Lung (tissue), 12 donors: ENCODE measurements around the gene TRIM28. TPM values are rescaled to one million over a fixed set of nuclear protein-coding genes. Genes with fewer than 3 reads are reported as not detected.

Experiments used
- ATAC-seq: fragments of 200-7000 bp; cut with Tn5 transposase; one replicate; pipeline ENCODE4 v1.9.1; 2020; ENCODE audit warnings: moderate number of reproducible peaks; ENCODE audit not compliant: insufficient read depth, low FRiP score
- DNase-seq, 3 donors: peaks; one replicate each; pipeline ENCODE4 v3.0.0-alpha.2; 2013 to 2017
- H3K27ac ChIP-seq, 2 donors: one replicate each; pipeline ENCODE4 v1.5.1; 2013; ENCODE audit warnings: mild to moderate bottlenecking in 2 of 2, moderate library complexity in 2 of 2, control low read depth in 1 of 2, inconsistent platforms in 1 of 2, low read depth in 1 of 2, low read length in 1 of 2
- H3K27me3 ChIP-seq, 3 donors: one replicate each; pipeline ENCODE4 v1.5.1; 2013; ENCODE audit warnings: low read length in 2 of 3; ENCODE audit not compliant: control insufficient read depth in 3 of 3, insufficient read depth in 3 of 3
- H3K36me3 ChIP-seq, 4 donors: one replicate each; pipeline ENCODE4 v1.5.1; 2013; ENCODE audit warnings: low read length in 4 of 4, mild to moderate bottlenecking in 1 of 4, moderate library complexity in 1 of 4; ENCODE audit not compliant: control insufficient read depth in 4 of 4, insufficient read depth in 4 of 4
- H3K4me1 ChIP-seq, 5 donors: one replicate each; pipeline ENCODE4 v1.5.1; 2013; ENCODE audit warnings: low read length in 5 of 5, mild to moderate bottlenecking in 2 of 5, moderate library complexity in 1 of 5; ENCODE audit not compliant: control insufficient read depth in 5 of 5, insufficient read depth in 5 of 5
- H3K4me3 ChIP-seq: one replicate; pipeline ENCODE4 v1.5.1; 2013; ENCODE audit warnings: mild to moderate bottlenecking, control low read depth, moderate library complexity
- H3K9ac ChIP-seq, 2 donors: one replicate each; pipeline ENCODE4 v1.5.1; 2013; ENCODE audit warnings: low read length in 2 of 2, control low read depth in 1 of 2; ENCODE audit not compliant: insufficient read depth in 1 of 2
- H3K9me3 ChIP-seq, 4 donors: one replicate each; pipeline ENCODE4 v1.5.1; 2013; ENCODE audit warnings: low read length in 3 of 4, mild to moderate bottlenecking in 1 of 4, moderate library complexity in 1 of 4; ENCODE audit not compliant: control insufficient read depth in 4 of 4, insufficient read depth in 3 of 4
- WGBS, 2 donors: extraction: QIAGEN DNeasy Blood & Tissue Kit; methylation state at CpG; one replicate each; pipeline ENCODE4 v1.1.7; 2013; 5-methylcytosine and 5-hydroxymethylcytosine counted together
- polyA plus RNA-seq, 2 donors: library from polyadenylated mRNA; stranded (reverse); fragments of 200-250 nt; gene quantifications; one replicate each; pipeline ENCODE4 v1.2.1, GENCODE V29; 2013
- total RNA-seq, 2 donors: library from RNA; depleted of rRNA in 1 of 2; stranded (reverse); fragments of >200 nt in 1 of 2; gene quantifications; one replicate each; pipeline ENCODE4 v1.2.1, GENCODE V29; 2014 to 2021
- TF ChIP-seq, protein P1 (sequence below): IDR thresholded peaks from 2 replicates; pipeline ENCODE4 v1.5.1; 2012; ENCODE audit warnings: mild to moderate bottlenecking; ENCODE audit errors: control extremely low read depth, extremely low read depth
- donor health status: control.
- donor health status: control.
- donor health status: Bipolar disorder and iron deficiency.
- donor health status: healthy.
- donor health status: DM: yes; HTN: yes; CAD: no.

TRIM28 gene
- total and polyA plus RNA-seq, 4 donors = 171 to 250 (median 181) TPM

DNA sequence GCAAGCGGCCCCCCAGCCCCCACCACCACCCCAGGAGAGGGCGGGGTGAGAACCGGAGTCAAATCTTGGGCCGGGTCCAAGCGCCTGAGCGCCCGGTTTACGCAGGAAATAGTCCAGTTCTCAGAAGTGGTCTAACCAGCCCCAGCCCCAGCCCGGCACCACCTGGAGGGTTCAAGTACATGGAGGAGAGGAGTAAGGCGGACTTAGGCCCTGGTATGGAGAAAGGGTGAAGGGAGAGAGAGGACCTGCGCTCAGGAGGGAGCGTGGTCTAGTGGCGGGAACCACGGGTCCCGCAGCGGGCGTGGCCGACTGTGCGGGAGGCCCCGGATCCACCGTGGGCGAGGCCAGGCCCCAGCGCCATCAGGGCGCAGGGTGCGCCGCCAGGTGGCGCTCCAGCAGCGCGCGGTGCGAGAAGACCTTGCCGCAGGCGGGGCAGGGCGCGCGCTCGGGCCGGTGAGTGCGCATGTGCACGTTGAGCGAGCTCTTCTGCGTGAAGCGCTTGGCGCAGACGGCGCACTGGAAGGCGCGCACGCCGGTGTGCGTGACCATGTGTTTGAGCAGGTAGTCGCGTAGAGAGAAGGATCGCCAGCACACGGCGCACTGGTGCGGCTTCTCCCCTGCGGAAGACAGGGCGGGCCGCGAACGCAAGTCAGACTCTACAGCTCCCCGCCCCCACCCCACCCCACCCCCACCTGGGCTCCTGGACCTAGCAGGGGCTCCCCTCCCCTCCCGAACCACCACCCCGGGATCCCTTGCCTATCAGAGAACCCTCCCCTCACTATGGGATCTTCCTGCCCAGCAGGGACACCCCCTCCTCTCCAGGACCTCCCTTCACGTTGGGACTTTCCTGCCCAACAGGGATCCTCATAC, 29.9 kb upstream of the TRIM28 start:
- H3K27ac ChIP-seq = peak overlapping the region; percentile 35 to 78
- H3K27me3 ChIP-seq = no peaks in the 10 kb centered on the region
- peaks cover 0 to 19% (median 6%) of the 10 kb centered on the region in 5 donors for H3K4me1 ChIP-seq
- H3K9ac ChIP-seq = no peak overlapping the region
- WGBS, 2 donors = 14 to 17% methylated on average over 62 to 66 of the region's 66 CpGs
- peak overlapping the region; percentile 20 for H3K4me3 ChIP-seq
- ATAC-seq (peak; percentile 92), DNase-seq (peak; percentile 86 to 92 (median 90))
- peaks cover 0 to 16% (median 8%) of the 10 kb centered on the region in 4 donors for H3K36me3 ChIP-seq
- TF ChIP-seq, protein P1, sequence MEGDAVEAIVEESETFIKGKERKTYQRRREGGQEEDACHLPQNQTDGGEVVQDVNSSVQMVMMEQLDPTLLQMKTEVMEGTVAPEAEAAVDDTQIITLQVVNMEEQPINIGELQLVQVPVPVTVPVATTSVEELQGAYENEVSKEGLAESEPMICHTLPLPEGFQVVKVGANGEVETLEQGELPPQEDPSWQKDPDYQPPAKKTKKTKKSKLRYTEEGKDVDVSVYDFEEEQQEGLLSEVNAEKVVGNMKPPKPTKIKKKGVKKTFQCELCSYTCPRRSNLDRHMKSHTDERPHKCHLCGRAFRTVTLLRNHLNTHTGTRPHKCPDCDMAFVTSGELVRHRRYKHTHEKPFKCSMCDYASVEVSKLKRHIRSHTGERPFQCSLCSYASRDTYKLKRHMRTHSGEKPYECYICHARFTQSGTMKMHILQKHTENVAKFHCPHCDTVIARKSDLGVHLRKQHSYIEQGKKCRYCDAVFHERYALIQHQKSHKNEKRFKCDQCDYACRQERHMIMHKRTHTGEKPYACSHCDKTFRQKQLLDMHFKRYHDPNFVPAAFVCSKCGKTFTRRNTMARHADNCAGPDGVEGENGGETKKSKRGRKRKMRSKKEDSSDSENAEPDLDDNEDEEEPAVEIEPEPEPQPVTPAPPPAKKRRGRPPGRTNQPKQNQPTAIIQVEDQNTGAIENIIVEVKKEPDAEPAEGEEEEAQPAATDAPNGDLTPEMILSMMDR = peak; percentile 84
- H3K9me3 ChIP-seq = no peaks in the 10 kb centered on the region

GRCh38 chr19:58514564-58515022, 29.3 kb upstream of the TRIM28 start:
- TF ChIP-seq, protein P1 = no peak
- 75 to 78% methylated on average over 3 of the region's 3 CpGs for WGBS, 2 donors
- Histone ChIP-seq H3K9me3 (no peaks in the 10 kb centered on the region), H3K9ac (peak overlapping the region in 1 of 2 donors; percentile 37), H3K4me1 (peaks cover 0 to 19% (median 6%) of the 10 kb centered on the region in 5 donors), H3K27me3 (no peaks in the 10 kb centered on the region), H3K27ac (peak overlapping the region in 1 of 2 donors; percentile 69), H3K36me3 (peaks cover 0 to 16% (median 8%) of the 10 kb centered on the region in 4 donors), H3K4me3 (peak overlapping the region; percentile 20)
- ATAC-seq = no peak
- DNase-seq = no peak

GRCh38 chr19:58515259-58515658, 28.6 kb upstream of the TRIM28 start:
- no peak overlapping the region for H3K9ac ChIP-seq
- ATAC-seq (no peak), DNase-seq (no peak)
- H3K27ac ChIP-seq = no peak overlapping the region
- no peaks in the 10 kb centered on the region for H3K9me3 ChIP-seq
- WGBS, 2 donors = 93 to 94% methylated on average over 2 of the region's 2 CpGs
- peaks cover 0 to 21% (median 6%) of the 10 kb centered on the region in 5 donors for H3K4me1 ChIP-seq
- no peak overlapping the region for H3K4me3 ChIP-seq
- H3K27me3 ChIP-seq = no peaks in the 10 kb centered on the region
- H3K36me3 ChIP-seq = peaks cover 0 to 16% (median 8%) of the 10 kb centered on the region in 4 donors
- TF ChIP-seq, protein P1 = no peak
